GM13976 (cell line): ENCODE data around the gene TAF1C.

Experiments
- DNase-seq: peaks from one replicate; pipeline ENCODE4 v3.0.0; 2012; ENCODE audit warnings: low spot score
- CTCF ChIP-seq: IDR thresholded peaks from 2 replicates; pipeline ENCODE4 v1.5.1; 2012; ENCODE audit warnings: borderline replicate concordance, mild to moderate bottlenecking; ENCODE audit not compliant: insufficient read depth; ENCODE audit errors: extremely low read depth, missing control alignments, control extremely low read depth
- in situ Hi-C: fragments of 300-500 bp; cut with MboI; formaldehyde crosslinking; loops from one replicate; pipeline ENCODE4 v1.12.0; 2022; ENCODE audit warnings: low sequenced_read_pairs, mixed read lengths, inconsistent platforms; ENCODE audit not compliant: unreplicated experiment

The TAF1C gene

GRCh38 chr16:84183911-84184591 lies 2.8 kb downstream of the TAF1C start:
- no peak for DNase-seq
- in situ Hi-C loops: loop anchor here (5.0 to 10.0 kb wide), 2 partner anchors 102 to 209 kb away; no protein-coding TSS in a partner anchor
- no peak for TF ChIP-seq CTCF

GRCh38 chr16:84183572-84183875 lies 3.3 kb downstream of the TAF1C start:
- DNase-seq: no peak
- no peak for TF ChIP-seq CTCF
- in situ Hi-C loops: loop anchor here (5.0 to 10.0 kb wide), 2 partner anchors 101 to 209 kb away; no protein-coding TSS in a partner anchor

GRCh38 chr16:84182680-84183571 lies 3.9 kb downstream of the TAF1C start:
- DNase-seq: no peak
- in situ Hi-C loops: loop anchor here (5.0 to 10.0 kb wide), 2 partner anchors 101 to 208 kb away; no protein-coding TSS in a partner anchor
- TF ChIP-seq CTCF: no peak

GRCh38 chr16:84182104-84182503 lies 4.8 kb downstream of the TAF1C start:
- no peak for TF ChIP-seq CTCF
- DNase-seq: no peak
- in situ Hi-C loops: loop anchor here (5.0 to 10.0 kb wide), 2 partner anchors 100 to 207 kb away; no protein-coding TSS in a partner anchor

GRCh38 chr16:84181144-84181915 lies 5.5 kb downstream of the TAF1C start:
- in situ Hi-C loops: loop anchor here (5.0 to 10.0 kb wide), 2 partner anchors 99 to 207 kb away; no protein-coding TSS in a partner anchor
- no peak for DNase-seq
- no peak for TF ChIP-seq CTCF
